ENCODE results near the gene MAP3K13.

- TF ChIP-seq CTCF (IDR thresholded peaks at IDR 0.05) (no peak), POLR2A (IDR thresholded peaks at IDR 0.05) (no peak)
Measured at GRCh38 chr3:185405664-185406063, 42.7 kb downstream of the MAP3K13 start.

Measured in sigmoid colon (tissue), 3 donors.